ENCODE results near the gene TMPRSS6. TPM values are rescaled to one million over a fixed set of nuclear protein-coding genes. Genes with fewer than 3 reads are reported as not detected.
A peak's percentile ranks its signal among the peaks of the same experiment; 100 is the strongest.

TMPRSS6 gene
- total RNA-seq, 1 experiment from 2014 or later: 0.79 TPM

DNA sequence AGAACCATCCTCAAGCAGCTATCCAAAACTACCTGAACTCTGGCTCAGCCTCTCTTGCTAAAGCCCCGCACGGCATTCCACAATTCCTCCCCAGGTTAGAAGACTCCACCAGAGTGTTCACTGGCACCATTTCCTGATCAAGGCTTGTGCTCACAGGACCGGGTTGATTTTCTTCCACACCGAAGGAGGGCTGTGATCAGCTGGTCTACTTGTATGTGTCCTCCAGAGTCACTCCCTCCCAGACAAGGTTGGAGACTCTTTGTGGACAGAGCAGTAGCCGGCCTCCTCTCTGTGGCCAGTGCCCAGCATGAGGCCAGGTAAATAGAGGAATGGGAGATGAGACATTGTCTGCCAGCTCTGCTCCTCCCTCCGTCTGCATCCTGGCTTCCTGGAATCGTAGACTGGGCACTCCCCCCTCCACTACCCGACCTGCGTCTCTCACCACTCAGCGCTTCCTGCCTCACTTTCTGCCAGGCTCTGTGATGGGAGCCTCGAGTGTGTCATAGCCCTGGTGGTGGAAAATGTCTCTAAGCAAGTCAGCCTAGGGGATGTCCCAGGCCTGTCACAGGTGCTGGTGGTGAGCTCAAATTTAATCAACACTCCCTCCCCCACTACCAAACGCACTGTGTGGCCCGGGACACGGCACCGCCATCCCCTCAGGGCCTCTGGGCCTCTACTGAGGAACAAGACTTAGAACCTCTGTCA is 12.5 kb upstream of the TMPRSS6 start:
- POLR2A ChIA-PET (ENCODE audit: unreplicated experiment): interaction anchor here (0.6 to 0.7 kb wide), 3 partner anchors 110 to 1593 kb away, joined by 3 to 5 read pairs (median 4); no protein-coding TSS in a partner anchor
- Histone ChIP-seq H3K4me1 (replicated peaks; ENCODE audit: insufficient read depth) (peaks cover 20% of the 10 kb centered on the region), H4K20me1 (ENCODE audit: insufficient read depth) (no peaks in the 10 kb centered on the region), H3K27me3 (ENCODE audit: insufficient read depth, low read depth) (no peaks in the 10 kb centered on the region), H3K27ac (0 out of 2 replicates have a peak overlapping the region, but pooled peaks have one; percentile 1), H3K79me2 (ENCODE audit: low read depth) (no peaks in the 10 kb centered on the region), H3K9me3 (ENCODE audit: insufficient read depth, low read depth) (no peaks in the 10 kb centered on the region), H3K36me3 (ENCODE audit: low read depth) (no peaks in the 10 kb centered on the region), H3K4me3 (0 out of 2 replicates have a peak overlapping the region, but pooled peaks have one; percentile 9), H2AFZ (peak overlapping the region; percentile 56), H3K9me2 (ENCODE audit: insufficient read depth) (no peaks in the 10 kb centered on the region), H3K4me2 (peak overlapping the region; percentile 64), H3F3A (ENCODE audit: insufficient read depth, low read depth) (peaks cover 14% of the 10 kb centered on the region)
- intact Hi-C loops (cut with micrococcal nuclease; ENCODE audit: unreplicated experiment): loop anchor here (2.0 kb wide), 1 partner anchor 75 kb away; no protein-coding TSS in a partner anchor
- no peak for TF ChIP-seq EZH2 (IDR thresholded peaks at IDR 0.05; ENCODE audit: low read depth)
- TF ChIP-seq, protein P1, sequence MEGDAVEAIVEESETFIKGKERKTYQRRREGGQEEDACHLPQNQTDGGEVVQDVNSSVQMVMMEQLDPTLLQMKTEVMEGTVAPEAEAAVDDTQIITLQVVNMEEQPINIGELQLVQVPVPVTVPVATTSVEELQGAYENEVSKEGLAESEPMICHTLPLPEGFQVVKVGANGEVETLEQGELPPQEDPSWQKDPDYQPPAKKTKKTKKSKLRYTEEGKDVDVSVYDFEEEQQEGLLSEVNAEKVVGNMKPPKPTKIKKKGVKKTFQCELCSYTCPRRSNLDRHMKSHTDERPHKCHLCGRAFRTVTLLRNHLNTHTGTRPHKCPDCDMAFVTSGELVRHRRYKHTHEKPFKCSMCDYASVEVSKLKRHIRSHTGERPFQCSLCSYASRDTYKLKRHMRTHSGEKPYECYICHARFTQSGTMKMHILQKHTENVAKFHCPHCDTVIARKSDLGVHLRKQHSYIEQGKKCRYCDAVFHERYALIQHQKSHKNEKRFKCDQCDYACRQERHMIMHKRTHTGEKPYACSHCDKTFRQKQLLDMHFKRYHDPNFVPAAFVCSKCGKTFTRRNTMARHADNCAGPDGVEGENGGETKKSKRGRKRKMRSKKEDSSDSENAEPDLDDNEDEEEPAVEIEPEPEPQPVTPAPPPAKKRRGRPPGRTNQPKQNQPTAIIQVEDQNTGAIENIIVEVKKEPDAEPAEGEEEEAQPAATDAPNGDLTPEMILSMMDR (conservative IDR thresholded peaks at IDR 0.05): no peak; the same call in 1 of the 2 replicates
- BruUV-seq (replicated peaks): no TSS peak
- CTCF ChIA-PET: interaction anchor here (0.5 to 0.6 kb wide), 3 partner anchors 12 to 479 kb away, joined by 3 to 4 read pairs (median 4); no protein-coding TSS in a partner anchor
- DNase-seq: peak; percentile 69 to 72

DNA sequence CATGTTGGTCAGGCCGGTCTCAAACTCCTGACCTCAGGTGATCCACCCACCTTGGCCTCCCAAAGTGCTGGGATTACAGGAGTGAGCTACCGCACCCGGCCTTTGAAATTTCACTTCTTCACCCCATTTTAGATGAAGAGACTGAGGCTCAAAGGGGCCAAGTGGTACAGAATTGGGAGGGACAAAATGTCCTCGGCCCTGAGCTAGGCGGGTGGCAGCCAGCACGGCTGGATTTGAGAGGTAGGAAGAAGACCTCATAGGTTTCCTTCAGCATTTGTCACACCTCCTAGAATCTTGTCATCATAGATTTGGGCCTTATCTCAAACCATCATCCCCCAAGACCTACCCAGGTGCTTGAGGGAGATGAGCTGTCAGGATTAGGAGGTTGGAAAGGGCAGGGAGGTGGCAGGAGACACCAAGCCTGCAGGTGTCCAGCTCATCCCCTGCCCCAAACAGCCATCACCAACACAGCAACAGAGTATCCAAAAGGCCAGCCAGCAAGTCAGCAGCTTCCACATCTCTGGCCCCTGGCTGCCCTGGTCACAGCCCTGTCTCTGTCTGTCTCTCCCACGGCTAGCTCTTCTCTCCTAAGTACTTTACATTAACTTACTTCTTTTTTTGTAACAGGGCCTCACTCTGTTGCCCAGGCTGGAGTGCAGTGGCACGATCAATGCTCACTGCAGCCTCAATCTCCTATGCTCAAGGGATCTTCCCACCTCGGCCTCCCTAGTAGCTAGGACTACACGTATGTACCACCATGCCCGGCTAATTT is 11.2 kb upstream of the TMPRSS6 start:
- no peaks in the 10 kb centered on the region for H4K20me1 ChIP-seq (ENCODE audit: insufficient read depth)
- H3K4me3 ChIP-seq: no peak overlapping the region
- intact Hi-C loops (cut with micrococcal nuclease; ENCODE audit: unreplicated experiment): no loop called here
- H3K36me3 ChIP-seq (ENCODE audit: low read depth): no peaks in the 10 kb centered on the region
- BruUV-seq (replicated peaks): no TSS peak
- H3K9me3 ChIP-seq (ENCODE audit: insufficient read depth, low read depth): no peaks in the 10 kb centered on the region
- peaks cover 14% of the 10 kb centered on the region for H3F3A ChIP-seq (ENCODE audit: insufficient read depth, low read depth)
- no peaks in the 10 kb centered on the region for H3K9me2 ChIP-seq (ENCODE audit: insufficient read depth)
- TF ChIP-seq, protein P1 (conservative IDR thresholded peaks at IDR 0.05): no peak
- no peak for TF ChIP-seq EZH2 (IDR thresholded peaks at IDR 0.05; ENCODE audit: low read depth)
- CTCF ChIA-PET: interaction anchor here (0.6 kb wide), 1 partner anchor 142 kb away, joined by 3 read pairs; no protein-coding TSS in a partner anchor
- H3K79me2 ChIP-seq (ENCODE audit: low read depth): no peaks in the 10 kb centered on the region
- no peaks in the 10 kb centered on the region for H3K27me3 ChIP-seq (ENCODE audit: insufficient read depth, low read depth)
- no peak overlapping the region for H3K27ac ChIP-seq
- H3K4me1 ChIP-seq (replicated peaks; ENCODE audit: insufficient read depth): peaks cover 20% of the 10 kb centered on the region
- no peak overlapping the region for H3K4me2 ChIP-seq
- H2AFZ ChIP-seq: no peak overlapping the region
- POLR2A ChIA-PET (ENCODE audit: unreplicated experiment): no interaction called here
- no peak for DNase-seq

DNA sequence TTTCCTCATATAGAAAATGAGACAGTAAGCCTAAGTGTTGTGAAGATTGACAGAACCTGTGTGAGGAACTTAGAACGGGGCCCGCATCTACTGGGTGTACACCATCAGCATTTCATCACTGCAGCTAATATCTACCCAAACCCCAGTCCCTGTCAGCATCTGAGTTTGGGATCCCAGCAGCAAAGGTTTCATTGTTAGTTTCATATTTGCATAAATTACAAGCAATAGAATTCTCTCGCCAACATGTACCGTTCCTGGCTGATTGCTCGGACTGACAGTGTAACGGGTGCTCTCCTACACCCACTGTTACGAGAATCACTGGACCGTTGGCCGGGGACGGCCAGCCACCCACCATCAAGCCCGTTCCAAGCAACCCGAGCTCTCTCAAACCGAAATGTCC is 10.4 kb upstream of the TMPRSS6 start:
- no peaks in the 10 kb centered on the region for H4K20me1 ChIP-seq (ENCODE audit: insufficient read depth)
- peaks cover 14% of the 10 kb centered on the region for H3F3A ChIP-seq (ENCODE audit: insufficient read depth, low read depth)
- no peak for DNase-seq
- H3K4me2 ChIP-seq: no peak overlapping the region
- H3K79me2 ChIP-seq (ENCODE audit: low read depth): no peaks in the 10 kb centered on the region
- peaks cover 20% of the 10 kb centered on the region for H3K4me1 ChIP-seq (replicated peaks; ENCODE audit: insufficient read depth)
- intact Hi-C loops (cut with micrococcal nuclease; ENCODE audit: unreplicated experiment): no loop called here
- ChIA-PET POLR2A (ENCODE audit: unreplicated experiment) (interaction anchor here (0.6 kb wide), 1 partner anchor 16 kb away, joined by 4 read pairs; no protein-coding TSS in a partner anchor), CTCF (no interaction called here)
- TF ChIP-seq EZH2 (IDR thresholded peaks at IDR 0.05; ENCODE audit: low read depth): no peak
- TF ChIP-seq, protein P1 (conservative IDR thresholded peaks at IDR 0.05): no peak
- no peak overlapping the region for H2AFZ ChIP-seq
- no peak overlapping the region for H3K4me3 ChIP-seq
- H3K27me3 ChIP-seq (ENCODE audit: insufficient read depth, low read depth): peaks cover 4% of the 10 kb centered on the region; the same call in 1 of the 2 replicates
- H3K36me3 ChIP-seq (ENCODE audit: low read depth): no peaks in the 10 kb centered on the region
- BruUV-seq (replicated peaks): no TSS peak
- H3K9me2 ChIP-seq (ENCODE audit: insufficient read depth): no peaks in the 10 kb centered on the region
- no peak overlapping the region for H3K27ac ChIP-seq
- H3K9me3 ChIP-seq (ENCODE audit: insufficient read depth, low read depth): no peaks in the 10 kb centered on the region
